Erythroblast (primary cell): ENCODE measurements around the gene DIPK1A.

Experiments used
- DNase-seq, 2 experiments: peaks; one replicate each; lab custom pipeline; 2025; lab: John Stamatoyannopoulos, UW
- GATA1 ChIP-seq: IDR thresholded peaks from 2 replicates; pipeline ENCODE4 v1.6.1; 2011; ENCODE audit warnings: low read depth, mild to moderate bottlenecking, control low read depth, low read length, moderate library complexity
- POLR2A ChIP-seq: IDR thresholded peaks from 2 replicates; pipeline ENCODE4 v1.6.1; 2011; ENCODE audit warnings: mild to moderate bottlenecking, low read length

DIPK1A gene

DNA sequence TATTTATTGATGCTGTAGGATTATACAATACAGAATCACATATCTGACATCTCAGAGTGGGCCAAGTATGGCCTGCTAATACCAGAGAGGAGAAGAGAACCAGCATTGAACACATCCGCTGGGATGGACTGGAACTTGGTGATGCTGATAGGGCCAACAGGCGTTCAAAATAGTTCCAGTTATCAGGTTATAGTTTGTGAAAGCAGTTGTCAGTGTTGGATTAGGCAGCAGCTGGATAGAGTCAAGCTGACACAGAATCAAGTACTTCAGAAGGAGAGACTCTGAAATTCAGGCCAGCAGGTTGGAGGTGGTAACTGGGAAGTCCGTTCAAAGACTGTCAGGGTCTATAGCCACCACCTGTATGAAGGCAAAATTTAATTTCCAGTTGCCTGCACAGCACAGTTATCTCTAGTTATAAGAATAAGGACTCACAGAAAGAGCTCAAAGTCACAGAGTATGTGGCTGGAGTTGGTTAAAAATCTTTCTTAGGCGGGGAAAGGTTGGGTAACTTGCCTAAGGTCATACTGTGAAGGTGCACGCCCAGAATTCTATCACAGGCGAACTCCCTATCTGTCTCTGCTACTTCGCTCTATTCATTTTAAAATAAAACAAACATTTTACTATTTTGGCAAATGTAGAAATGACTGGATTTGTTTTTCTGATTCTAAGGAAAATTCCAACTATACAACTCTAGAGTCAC, 9.9 kb upstream of the DIPK1A start:
- no peak for TF ChIP-seq GATA1
- TF ChIP-seq POLR2A, result no peak
- no peak for DNase-seq

DNA sequence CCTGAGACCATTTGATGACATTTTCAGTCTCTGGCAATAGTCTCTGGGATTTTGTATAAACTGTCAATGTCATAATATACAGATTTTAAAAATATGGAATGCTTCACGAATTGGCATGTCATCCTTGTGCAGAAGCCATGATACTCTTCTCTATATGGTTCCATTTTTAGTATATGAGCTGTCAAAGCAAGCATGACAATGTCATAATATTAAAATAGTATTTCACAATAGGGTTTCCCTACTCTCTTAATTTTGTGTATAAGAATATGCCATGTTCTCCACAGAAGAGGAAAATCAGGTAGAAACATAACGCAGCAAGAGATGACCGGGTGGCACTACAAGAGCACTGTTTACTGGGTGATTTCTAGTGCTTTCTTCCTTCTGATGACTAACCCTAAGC, 8.3 kb upstream of the DIPK1A start:
- DNase-seq, result no peak
- no peak for TF ChIP-seq POLR2A
- TF ChIP-seq GATA1, result no peak

DNA sequence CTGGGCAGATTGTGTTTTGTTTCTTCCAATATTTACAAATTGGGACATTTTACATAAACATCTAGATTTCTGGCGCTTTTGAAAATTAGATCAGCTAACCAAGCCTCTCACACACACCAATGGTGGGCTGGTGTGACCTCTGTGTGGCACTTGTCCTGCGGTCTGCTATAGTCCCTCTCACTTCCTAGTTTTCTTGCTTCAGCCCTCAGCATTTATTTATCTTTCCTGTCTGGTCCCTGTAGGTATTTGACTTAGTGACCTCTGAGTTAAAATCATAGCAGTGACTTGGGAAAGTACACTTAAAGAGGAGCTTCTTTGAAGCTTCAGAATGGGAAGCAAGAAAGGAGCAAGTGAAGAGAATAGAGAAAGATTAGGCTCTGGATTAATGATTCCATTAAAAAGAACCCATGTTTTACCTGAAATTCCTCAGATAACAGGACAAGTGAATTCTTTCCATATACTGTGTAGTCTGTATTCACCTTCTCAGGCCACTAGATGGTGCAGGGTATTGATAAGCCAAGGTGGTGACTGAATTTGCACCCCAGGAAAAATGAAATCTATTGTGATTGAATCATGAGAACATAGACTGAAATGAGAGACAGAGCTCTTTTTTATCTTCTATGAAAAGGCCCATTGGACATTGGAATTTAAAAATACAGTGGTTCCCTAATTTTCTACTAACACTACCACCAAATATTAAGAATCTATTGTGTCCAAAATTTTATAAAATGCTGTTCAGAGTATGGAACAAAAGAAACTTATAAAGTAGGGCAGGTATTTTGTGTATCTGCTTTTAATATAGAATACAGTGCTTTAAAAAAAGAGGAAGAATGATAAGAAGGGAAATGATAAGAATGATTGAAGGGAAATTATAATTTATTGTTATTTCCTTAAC, 7.1 kb upstream of the DIPK1A start:
- TF ChIP-seq GATA1 (no peak), POLR2A (no peak)
- DNase-seq, result peak in 1 of 2 experiments; percentile 3

DNA sequence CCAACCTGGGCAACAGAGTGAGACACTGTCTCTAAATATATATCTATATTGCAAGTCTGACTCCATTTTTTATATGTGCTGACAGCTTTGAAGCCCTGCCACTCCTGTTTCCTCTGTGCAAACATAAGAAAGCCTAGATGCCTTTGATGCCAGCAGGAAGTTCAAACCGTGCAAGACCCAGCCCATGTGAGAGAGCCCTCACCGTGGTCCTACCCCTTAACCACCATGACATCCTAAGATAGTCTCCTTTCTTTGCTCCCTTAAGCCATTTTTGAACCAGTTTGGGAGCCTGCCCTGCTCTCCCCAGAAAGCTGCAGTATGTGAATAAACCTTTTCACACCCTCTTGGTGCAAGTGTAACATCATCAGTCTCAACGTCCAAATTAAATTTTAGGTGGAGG, 3.7 kb upstream of the DIPK1A start:
- DNase-seq, result no peak
- TF ChIP-seq GATA1, result no peak
- TF ChIP-seq POLR2A, result no peak

DNA sequence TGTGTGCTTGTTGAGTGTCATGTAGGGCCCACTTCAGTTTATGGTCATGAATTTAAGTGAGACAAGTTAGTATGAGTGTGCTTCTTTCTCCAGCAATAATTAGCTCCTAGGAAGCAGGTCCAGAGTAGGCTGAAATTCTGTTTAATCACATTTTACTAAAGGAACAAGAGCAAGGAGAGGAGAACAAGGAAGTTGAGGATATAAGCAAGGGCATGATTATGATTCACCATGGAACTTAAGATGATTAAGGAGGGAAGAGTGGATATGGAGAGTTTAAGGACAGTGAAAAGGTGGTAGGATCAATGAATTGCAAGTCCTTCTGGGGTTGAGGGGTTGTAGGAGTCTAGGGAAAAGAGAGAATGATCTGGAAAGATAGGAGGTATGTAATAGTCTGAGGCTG, 3.1 kb upstream of the DIPK1A start:
- DNase-seq, result no peak
- TF ChIP-seq GATA1, result no peak
- TF ChIP-seq POLR2A, result no peak

DNA sequence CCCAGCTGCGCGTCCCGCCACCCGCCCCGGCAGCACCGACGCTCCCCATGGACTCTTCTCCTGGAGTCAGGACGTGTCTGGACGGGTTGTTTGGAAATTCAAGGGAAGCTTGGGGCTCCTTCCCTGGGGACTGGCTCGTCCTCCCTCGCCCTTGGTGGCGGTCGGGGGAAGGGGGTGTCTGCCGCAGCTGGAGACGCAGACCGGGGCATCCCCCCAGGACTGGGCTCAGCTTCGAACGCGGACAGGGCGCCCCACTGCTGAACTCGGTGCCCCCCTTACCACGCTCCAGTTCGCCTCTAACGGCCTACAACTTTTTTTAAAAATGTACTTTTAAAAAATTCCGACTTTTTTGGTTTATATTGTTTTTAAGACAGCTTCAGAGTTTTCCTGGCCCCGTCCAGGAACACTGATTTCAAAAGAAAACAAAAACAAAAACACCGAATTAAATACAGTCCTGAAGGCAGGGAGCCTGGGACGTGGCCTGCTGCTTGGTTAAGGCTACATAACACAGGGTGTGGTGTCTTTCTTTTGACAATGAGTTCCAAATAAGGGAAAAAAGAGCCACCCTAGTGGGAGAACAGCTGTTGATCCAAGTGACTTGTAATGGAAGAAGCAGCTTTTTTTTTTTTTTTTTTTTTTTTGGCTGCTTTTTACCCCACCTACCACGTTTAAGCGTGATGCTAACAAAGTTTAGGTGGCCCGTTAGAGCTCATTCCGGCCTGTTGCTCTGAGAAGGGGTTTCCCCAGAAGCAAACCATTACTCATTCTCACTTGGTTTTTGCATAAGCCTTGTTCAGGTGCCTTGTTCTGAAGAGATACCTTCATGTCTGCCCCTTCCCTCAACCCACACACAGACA, 862 bp upstream of the DIPK1A start:
- no peak for TF ChIP-seq POLR2A
- peak; percentile 32 to 41 for DNase-seq

DNA sequence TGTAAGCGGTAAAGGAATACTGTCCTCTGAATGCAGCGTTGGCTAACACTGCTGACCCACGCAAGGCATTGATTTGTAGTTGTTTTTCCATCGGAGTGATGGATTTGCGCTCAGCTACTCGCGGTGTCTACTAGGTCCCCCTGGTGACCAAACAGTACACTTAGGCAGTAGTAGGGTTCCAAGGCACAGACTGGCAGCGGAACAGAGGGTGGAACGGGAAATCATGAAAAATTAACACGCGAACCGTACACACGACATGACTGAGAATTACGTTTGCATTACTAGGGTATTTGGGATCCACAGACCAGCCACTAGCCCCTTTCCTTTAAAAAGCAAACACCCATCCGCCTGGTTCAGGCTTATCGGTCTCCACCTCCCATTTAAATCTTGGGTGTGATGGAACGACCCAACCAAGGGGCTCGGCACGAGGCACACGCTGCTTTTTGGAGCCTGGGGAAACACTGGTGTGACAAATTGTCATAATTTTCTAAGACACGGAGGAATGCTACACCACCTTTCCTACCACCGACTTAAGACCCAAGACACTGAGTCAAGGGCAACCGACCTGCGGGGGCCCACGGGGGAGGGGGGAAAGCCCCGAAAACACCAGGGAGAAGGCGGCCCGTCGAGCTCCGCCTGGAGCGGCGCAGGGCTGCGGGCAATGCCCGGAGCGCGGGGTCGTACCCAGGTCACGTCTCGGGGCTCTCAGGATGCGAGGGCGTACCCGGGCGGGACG, 699 bp downstream of the DIPK1A start:
- DNase-seq, result peak; percentile 55 to 57
- TF ChIP-seq GATA1, result no peak
- TF ChIP-seq POLR2A, result no peak

DNA sequence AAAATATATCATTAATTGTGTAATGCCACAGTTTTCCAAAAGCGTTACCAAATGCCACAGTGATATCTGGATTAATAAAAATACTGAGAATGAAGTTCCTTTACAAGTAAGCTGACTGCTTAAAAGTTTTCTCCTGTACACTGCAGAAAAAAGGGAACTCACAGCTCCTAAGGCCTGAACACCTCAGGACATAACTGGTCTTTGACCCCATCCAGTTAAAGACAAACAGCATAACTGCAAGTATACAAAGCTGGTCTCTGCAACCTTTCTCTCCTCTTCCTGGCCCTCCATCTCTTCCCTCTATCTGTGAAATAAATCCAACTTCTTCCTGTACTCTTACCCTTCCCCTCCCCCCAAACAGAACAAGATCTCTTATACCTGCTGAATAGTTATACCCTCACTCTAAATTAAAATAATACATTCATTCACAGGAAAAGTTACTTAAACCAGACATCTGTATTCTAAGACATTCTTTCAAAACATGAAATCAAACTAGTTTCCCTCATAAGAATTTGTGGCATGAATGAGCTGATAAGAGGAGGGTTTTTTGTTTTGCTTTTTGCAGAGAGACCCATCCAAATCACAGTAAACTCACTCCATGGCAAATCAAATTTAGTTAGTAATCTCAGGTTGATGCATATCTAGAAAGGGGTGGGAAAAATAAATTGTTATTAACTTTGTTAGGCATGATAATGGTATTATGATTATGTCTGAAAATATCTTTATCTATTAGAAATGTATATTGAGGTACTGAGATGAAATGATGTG, 2.9 kb downstream of the DIPK1A start:
- TF ChIP-seq POLR2A, result no peak
- TF ChIP-seq GATA1, result no peak
- DNase-seq, result no peak

DNA sequence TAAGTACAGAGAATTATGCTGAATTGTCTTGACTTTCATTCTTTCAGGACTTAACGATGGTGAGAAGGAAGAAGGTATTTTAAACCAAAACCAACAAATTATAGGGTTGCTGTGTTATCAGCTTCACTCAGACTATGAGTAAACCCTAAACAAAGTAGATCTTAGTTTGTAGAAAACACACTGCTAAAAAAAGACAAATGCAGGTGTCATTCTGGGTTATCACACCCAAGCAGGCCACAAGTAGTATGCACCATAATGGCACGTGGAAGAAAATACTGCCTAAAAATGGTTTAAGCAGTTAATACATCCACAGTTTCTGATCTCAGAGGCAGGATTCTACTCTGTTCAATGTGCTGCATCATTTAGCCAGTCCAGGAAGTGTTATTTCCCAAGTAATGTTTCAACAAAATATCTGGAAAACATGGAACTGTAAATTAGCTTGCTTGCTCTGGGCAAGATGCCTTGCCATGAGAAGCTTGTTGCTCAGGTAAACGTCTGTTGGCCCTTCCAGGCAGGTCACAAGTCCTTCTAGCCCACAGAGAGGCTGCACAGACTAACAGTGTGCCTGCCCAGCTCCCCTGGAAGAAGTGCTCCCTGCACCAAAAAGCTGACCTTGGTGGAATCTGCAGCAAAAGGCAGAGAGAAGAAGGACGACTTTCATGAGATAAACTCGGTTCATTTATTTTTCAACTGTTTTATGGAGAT, 4.1 kb downstream of the DIPK1A start:
- no peak for DNase-seq
- TF ChIP-seq GATA1, result no peak
- no peak for TF ChIP-seq POLR2A

DNA sequence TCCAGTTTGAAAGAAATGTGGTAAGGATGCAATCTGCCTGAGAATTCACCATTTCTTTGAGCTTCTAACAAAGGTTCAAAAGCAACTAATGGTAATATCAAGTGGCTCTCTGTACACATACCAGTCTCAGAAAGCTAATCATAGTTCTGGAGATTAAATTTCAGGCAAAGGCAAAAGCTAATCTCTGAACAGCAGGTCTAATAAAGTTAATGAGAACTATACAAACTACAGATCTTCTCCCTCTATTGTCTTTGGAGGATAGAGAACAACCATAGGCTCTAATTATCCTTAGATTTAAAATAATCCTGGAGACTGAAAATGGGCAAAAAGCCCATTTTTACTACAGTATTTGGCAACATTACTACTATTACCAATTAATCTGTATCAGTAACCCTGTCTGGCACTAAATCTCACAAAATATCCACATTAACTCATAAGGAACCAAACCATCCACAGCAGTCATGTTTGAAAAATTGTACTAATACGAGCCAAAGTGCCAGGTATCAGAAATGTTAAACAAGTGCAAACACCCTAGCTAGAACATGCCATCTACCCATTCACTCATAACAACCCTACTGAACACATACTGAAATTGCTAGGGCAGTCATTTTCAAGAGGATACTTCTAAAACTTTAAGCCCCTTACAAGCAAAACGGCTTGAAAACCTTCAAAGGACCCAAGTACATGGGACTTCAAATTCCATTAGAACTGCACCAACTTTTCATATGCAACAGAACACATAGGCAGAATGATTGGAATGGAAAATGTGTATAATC, 4.8 kb downstream of the DIPK1A start:
- DNase-seq, result no peak
- TF ChIP-seq GATA1 (no peak), POLR2A (no peak)

DNA sequence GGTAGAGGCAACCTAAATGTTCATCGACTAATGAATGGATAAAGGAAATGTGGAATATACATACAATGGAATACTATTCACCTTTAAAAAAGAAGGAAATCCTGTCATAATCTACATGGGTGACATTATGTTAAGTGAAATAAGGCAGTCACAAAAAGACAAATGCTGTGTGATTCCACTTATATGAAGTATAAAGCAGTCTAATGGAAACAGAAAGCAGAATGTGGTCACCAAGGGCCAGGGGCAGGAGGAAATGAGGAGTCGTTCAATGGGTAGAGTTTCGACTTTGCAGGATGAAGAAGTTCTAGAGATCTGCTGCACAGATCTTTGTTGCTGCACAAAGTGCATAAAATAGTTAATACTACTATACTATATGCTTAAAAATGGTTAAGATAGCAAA, 7.8 kb downstream of the DIPK1A start:
- no peak for TF ChIP-seq GATA1
- no peak for TF ChIP-seq POLR2A
- no peak for DNase-seq

DNA sequence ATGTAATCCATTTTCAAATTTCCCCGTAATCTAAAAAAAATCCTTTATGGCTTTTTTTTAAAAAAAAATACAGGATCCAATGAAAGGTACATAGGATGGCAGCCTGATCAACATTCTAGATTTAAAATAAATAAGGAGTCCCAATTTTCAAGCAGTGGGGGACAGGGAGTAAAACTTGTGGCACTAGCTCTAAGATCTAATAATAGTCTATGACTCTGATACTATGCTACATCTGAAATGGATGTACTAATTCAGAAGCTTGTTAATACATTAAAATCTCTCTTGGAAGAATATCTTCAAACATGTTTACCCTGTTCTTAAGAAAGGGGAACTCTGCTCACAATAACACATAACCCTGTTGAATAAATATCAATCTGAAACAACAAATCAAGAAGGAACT, 8.5 kb downstream of the DIPK1A start:
- TF ChIP-seq GATA1 (no peak), POLR2A (no peak)
- DNase-seq, result no peak
